Measurements from ENCODE around the gene ZBTB7B. TPM values are rescaled to one million over a fixed set of nuclear protein-coding genes. Genes with fewer than 3 reads are reported as not detected.

Gene ZBTB7B
- total RNA-seq, 2 experiments from 2014 or later = 16.3 to 23.2 TPM

DNA sequence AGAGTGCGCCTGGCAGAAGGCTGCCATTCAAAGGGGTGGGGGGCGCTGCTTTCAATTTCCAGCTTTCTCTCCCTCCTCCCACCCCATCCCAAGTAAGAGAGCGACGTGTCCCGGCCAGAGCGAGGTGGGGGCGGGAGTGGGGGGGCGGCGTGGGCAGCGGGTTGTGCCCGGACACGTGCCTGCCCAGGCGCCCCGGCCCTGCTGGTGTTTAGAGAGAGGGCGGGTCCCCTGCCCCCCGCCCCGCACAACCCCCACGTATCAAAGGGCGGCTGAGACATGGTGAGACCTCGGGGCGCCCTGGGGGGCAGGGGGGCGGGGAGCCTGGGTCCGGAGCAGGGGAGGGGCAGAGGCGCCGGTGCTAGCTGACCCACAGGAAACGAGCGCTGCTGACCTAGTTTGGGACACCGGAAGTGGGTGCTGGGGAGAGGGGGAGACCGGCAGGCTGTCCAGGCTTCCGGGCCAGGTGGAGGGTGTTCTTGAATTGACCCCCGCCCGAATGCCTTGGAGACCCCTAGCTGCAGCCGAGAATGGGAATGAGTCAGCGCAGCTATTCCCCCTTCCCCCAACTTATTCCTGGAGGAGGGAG is 1.3 kb downstream of the ZBTB7B start:
- Histone ChIP-seq H3K4me2 (ENCODE audit: low read length) (peak overlapping the region; percentile 93), H3K4me3 (ENCODE audit: low read depth, low read length, poor library complexity, severe bottlenecking) (peak overlapping the region; percentile 87), H3K79me2 (ENCODE audit: insufficient read depth, low read depth, low read length) (peaks cover 10% of the 10 kb centered on the region; the same call in 1 of the 2 replicates), H3K36me3 (ENCODE audit: insufficient read depth, low read length) (no peaks in the 10 kb centered on the region), H3K27ac (ENCODE audit: low read depth, low read length, poor library complexity, severe bottlenecking) (peak overlapping the region; percentile 77), H3K4me1 (ENCODE audit: insufficient read depth, low read length, poor library complexity, severe bottlenecking) (peaks cover 68% of the 10 kb centered on the region), H3K9me2 (ENCODE audit: insufficient read depth, low read length) (no peaks in the 10 kb centered on the region), H2AFZ (ENCODE audit: low read length) (peak overlapping the region; percentile 23; the same call in 1 of the 2 replicates), H4K20me1 (ENCODE audit: insufficient read depth, low read length) (no peaks in the 10 kb centered on the region), H3K9me3 (ENCODE audit: low read length) (no peaks in the 10 kb centered on the region)
- CTCF ChIA-PET (ENCODE audit: unreplicated experiment) = no interaction called here
- BruUV-seq (replicated peaks) = no TSS peak
- POLR2A ChIA-PET = interaction anchor here (0.7 to 2.0 kb wide), 3 partner anchors 13 to 148 kb away, joined by 3 to 10 read pairs (median 4); partner anchors contain the start of gene FLAD1
- DNase-seq (ENCODE audit: low spot score) = peak; percentile 48
- TF ChIP-seq EZH2phosphoT487 (IDR thresholded peaks at IDR 0.05; ENCODE audit: borderline replicate concordance, low read depth, low read length) = no peak
- TF ChIP-seq, protein P1, sequence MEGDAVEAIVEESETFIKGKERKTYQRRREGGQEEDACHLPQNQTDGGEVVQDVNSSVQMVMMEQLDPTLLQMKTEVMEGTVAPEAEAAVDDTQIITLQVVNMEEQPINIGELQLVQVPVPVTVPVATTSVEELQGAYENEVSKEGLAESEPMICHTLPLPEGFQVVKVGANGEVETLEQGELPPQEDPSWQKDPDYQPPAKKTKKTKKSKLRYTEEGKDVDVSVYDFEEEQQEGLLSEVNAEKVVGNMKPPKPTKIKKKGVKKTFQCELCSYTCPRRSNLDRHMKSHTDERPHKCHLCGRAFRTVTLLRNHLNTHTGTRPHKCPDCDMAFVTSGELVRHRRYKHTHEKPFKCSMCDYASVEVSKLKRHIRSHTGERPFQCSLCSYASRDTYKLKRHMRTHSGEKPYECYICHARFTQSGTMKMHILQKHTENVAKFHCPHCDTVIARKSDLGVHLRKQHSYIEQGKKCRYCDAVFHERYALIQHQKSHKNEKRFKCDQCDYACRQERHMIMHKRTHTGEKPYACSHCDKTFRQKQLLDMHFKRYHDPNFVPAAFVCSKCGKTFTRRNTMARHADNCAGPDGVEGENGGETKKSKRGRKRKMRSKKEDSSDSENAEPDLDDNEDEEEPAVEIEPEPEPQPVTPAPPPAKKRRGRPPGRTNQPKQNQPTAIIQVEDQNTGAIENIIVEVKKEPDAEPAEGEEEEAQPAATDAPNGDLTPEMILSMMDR (conservative IDR thresholded peaks at IDR 0.05; ENCODE audit: low read length) = 0 out of 2 replicates have a peak, but pooled peaks have one; percentile 17
- intact Hi-C loops (cut with micrococcal nuclease; ENCODE audit: unreplicated experiment) = loop anchor here (5.0 kb wide), 1 partner anchor 142 kb away; no protein-coding TSS in a partner anchor

DNA sequence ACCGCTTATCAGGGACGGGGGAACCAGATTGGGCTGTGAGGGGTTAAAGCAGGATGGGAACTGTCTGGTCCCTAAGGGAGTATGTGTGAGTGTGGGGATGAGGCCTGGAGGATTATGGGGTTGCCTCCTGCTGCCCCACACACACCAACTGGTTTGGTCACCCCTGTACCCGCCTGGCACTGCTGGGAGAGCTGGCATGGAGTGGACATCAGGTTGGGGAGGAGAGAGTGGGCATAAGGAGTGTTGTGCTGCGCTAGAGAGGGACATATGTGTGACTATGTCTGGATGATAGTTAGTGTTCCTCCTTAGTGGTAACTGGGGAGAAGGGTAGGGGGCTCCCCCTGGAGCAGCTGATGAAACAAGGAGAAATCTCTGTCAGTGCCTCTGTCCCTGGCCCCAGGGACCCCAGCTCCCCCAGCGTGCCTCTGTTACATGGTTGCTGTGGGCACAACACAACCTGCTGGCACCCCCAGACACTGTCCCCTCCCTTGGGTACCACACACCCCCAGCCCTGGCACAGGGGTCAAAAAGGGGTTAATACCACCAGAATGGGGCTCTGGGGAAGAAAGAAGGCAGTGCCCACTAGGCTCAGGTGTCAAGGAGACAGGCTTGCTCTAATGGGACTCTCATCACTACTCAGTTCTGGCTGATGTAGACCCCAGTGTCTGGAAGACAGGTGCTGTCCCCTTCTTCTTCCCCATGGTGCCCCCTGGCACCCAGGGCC is 1.9 kb downstream of the ZBTB7B start:
- Histone ChIP-seq H4K20me1 (ENCODE audit: insufficient read depth, low read length) (no peaks in the 10 kb centered on the region), H3K27ac (ENCODE audit: low read depth, low read length, poor library complexity, severe bottlenecking) (peak overlapping the region; percentile 77), H3K4me2 (ENCODE audit: low read length) (peak overlapping the region; percentile 93), H3K9me3 (ENCODE audit: low read length) (no peaks in the 10 kb centered on the region), H3K36me3 (ENCODE audit: insufficient read depth, low read length) (no peaks in the 10 kb centered on the region), H3K4me1 (ENCODE audit: insufficient read depth, low read length, poor library complexity, severe bottlenecking) (peaks cover 64% of the 10 kb centered on the region), H3K79me2 (ENCODE audit: insufficient read depth, low read depth, low read length) (peaks cover 10% of the 10 kb centered on the region; the same call in 1 of the 2 replicates), H2AFZ (ENCODE audit: low read length) (no peak overlapping the region), H3K4me3 (ENCODE audit: low read depth, low read length, poor library complexity, severe bottlenecking) (peak overlapping the region; percentile 87), H3K9me2 (ENCODE audit: insufficient read depth, low read length) (no peaks in the 10 kb centered on the region)
- POLR2A ChIA-PET = interaction anchor here (0.7 to 2.0 kb wide), 4 partner anchors 12 to 866 kb away, joined by 3 to 10 read pairs (median 4); partner anchors contain the start of gene FLAD1
- TF ChIP-seq, protein P1 (conservative IDR thresholded peaks at IDR 0.05; ENCODE audit: low read length) = no peak; the same call in 1 of the 2 replicates
- TF ChIP-seq EZH2phosphoT487 (IDR thresholded peaks at IDR 0.05; ENCODE audit: borderline replicate concordance, low read depth, low read length) = no peak
- BruUV-seq (replicated peaks) = no TSS peak
- CTCF ChIA-PET (ENCODE audit: unreplicated experiment) = interaction anchor here (0.7 kb wide), 1 partner anchor 1145 kb away, joined by 5 read pairs; no protein-coding TSS in a partner anchor
- intact Hi-C loops (cut with micrococcal nuclease; ENCODE audit: unreplicated experiment) = loop anchor here (5.0 kb wide), 1 partner anchor 142 kb away; no protein-coding TSS in a partner anchor
- no peak for DNase-seq (ENCODE audit: low spot score)

Measured in OCI-LY7 (cell line).